Astrocyte (in vitro differentiated cells and primary cell): ENCODE results near the gene CIDEB.

Experiments
- EZH2 ChIP-seq: IDR thresholded peaks from 2 replicates; pipeline ENCODE4 v1.6.1; 2012; ENCODE audit warnings: mild to moderate bottlenecking, low read length, inconsistent platforms; ENCODE audit not compliant: insufficient read depth
- TF ChIP-seq, protein P1 (sequence below): IDR thresholded peaks from 2 replicates; pipeline ENCODE4 v1.5.1; 2011; ENCODE audit warnings: low read depth, mild to moderate bottlenecking, inconsistent platforms, low read length, moderate library complexity; ENCODE audit not compliant: insufficient read depth

DNA sequence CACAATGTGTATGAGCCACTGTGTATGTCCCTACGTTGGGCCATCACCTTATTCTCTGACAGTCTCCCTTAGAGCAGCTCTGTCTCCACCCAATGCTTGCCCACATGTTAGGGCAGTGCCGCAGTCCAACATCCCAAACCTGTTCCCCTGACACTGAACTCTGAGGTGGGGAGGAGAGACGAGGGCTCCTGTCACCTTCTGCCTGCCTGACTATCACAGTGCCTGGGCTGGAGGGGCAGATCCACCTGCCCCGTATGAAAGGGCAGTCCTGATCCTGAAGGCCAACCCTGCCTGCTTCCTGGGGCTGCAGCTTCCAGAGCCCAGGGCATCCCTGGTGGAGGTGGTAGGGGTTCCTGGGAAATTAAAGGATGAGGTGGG, 47.0 kb downstream of the CIDEB start:
- TF ChIP-seq, protein P1, sequence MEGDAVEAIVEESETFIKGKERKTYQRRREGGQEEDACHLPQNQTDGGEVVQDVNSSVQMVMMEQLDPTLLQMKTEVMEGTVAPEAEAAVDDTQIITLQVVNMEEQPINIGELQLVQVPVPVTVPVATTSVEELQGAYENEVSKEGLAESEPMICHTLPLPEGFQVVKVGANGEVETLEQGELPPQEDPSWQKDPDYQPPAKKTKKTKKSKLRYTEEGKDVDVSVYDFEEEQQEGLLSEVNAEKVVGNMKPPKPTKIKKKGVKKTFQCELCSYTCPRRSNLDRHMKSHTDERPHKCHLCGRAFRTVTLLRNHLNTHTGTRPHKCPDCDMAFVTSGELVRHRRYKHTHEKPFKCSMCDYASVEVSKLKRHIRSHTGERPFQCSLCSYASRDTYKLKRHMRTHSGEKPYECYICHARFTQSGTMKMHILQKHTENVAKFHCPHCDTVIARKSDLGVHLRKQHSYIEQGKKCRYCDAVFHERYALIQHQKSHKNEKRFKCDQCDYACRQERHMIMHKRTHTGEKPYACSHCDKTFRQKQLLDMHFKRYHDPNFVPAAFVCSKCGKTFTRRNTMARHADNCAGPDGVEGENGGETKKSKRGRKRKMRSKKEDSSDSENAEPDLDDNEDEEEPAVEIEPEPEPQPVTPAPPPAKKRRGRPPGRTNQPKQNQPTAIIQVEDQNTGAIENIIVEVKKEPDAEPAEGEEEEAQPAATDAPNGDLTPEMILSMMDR, result no peak
- no peak for TF ChIP-seq EZH2
